Lower leg skin (tissue), 3 donors: ENCODE measurements around the gene FERMT1.

Experiments used
- CTCF ChIP-seq, 3 donors: fragments of 450-650 bp; IDR thresholded peaks; one replicate each; pipeline ENCODE4 v1.5.1; 2016; ENCODE audit warnings: antibody characterized with exemption in 3 of 3, mild to moderate bottlenecking in 3 of 3, moderate library complexity in 2 of 3
- POLR2A ChIP-seq, 2 donors: fragments of 450-650 bp; IDR thresholded peaks; one replicate each; pipeline ENCODE4 v1.6.1; 2016 to 2017; ENCODE audit warnings: antibody characterized with exemption in 2 of 2, mild to moderate bottlenecking in 1 of 2, moderate library complexity in 1 of 2

- TF ChIP-seq CTCF (IDR thresholded peaks at IDR 0.05) (no peak), POLR2A (IDR thresholded peaks at IDR 0.05) (no peak)
Measured at GRCh38 chr20:6057691-6058090, 65.1 kb downstream of the FERMT1 start.
